Fibroblast of gingiva (primary cell): Measurements from ENCODE around the gene TKTL2.
"Not testable (repeated sequence)": the region's sequence is repeated elsewhere in the genome, so short reads cannot be mapped to it uniquely, and the experiment has no call there.

Source experiments
- DNase-seq: peaks from one replicate; pipeline ENCODE4 v3.0.0-alpha.2; 2011; ENCODE audit warnings: low read depth

The TKTL2 gene

GRCh38 chr4:163447023-163447422, 26.5 kb downstream of the TKTL2 start:
- DNase-seq, result not testable (repeated sequence)

DNA sequence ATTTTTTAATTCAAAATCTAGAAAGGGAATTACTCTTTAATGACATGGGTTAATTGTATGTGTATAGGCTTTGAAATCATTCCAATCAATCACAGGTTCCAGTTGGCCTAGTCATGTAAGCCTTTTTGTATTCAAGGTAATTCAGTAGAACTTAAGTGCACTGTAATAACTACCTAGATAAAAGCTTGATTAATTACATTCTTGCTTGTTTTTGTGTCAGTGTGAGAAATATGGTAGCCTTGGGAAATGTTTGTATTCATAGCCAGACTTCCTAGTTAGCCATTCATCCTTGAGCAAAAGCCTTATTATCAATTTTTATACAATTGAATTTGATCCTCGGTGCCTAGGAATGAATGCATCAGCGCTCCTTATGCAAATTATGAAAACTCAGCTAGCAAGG, 33.5 kb downstream of the TKTL2 start:
- no peak for DNase-seq
